Ammon's horn (tissue), 1 donor: Measurements from ENCODE around the gene GPR35.
A peak's percentile ranks its signal among the peaks of the same experiment; 100 is the strongest.

Experiments used
- DNase-seq: peaks from one replicate; pipeline ENCODE4 v3.0.0-alpha.2; 2016; ENCODE audit warnings: low spot score

The GPR35 gene

GRCh38 chr2:240624011-240624949 is 1.0 kb upstream of the GPR35 start:
- DNase-seq, result no peak

DNA sequence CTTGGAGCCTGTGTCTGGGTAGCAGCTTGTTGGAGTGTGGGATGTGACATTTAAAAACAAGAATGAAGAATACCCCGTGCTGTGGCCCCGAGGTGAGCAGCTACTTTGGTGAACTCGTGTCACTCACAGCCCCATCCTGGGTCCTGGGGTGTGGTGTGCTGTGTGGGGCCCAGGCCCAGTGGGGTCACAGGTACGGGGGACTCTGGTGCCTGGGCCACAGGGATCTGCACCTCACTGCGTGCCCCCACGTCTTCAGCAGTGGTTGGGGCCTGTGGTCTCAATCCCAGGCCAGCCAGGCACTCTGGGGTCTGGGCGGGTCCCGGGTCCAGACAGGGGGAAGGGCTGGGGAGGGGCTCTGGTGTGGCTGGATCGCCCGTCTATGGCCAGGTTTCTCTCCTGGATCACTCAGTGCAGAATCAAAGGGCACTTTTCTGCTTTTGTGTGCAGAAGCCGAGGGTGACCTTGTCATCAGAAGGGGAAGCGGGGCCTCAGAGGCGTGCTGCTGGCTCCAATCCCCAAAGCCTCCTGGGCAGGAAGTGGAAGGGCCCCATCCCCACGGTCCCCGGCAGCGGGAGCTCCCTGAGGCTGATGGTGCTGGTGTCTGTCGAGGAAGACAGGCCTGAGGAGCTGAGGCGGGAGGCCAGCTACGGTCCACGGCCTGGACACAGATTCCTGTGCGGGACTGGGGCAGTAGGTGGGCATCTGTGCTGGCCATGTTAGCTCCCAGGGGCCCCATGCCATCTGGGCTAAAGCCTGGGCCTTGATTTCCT is 1.4 kb downstream of the GPR35 start:
- peak; percentile 43 for DNase-seq

GRCh38 chr2:240627736-240628506 is 2.6 kb downstream of the GPR35 start:
- DNase-seq, result no peak

DNA sequence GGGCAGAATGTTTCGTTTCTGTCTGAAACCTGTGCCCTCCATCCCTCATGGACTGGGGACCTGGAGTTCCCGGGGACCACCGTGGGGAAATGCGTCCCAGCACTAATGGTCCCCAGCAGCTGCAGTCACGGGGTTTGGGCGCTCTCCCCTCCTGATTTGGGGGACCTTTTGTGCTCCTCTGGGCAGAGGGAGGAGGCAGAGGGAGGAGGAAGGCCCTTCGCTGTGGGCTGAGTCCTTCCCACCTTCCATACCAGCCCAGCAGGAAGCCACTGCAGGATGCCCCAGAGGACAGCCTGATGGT is 3.2 kb downstream of the GPR35 start:
- DNase-seq, result no peak

DNA sequence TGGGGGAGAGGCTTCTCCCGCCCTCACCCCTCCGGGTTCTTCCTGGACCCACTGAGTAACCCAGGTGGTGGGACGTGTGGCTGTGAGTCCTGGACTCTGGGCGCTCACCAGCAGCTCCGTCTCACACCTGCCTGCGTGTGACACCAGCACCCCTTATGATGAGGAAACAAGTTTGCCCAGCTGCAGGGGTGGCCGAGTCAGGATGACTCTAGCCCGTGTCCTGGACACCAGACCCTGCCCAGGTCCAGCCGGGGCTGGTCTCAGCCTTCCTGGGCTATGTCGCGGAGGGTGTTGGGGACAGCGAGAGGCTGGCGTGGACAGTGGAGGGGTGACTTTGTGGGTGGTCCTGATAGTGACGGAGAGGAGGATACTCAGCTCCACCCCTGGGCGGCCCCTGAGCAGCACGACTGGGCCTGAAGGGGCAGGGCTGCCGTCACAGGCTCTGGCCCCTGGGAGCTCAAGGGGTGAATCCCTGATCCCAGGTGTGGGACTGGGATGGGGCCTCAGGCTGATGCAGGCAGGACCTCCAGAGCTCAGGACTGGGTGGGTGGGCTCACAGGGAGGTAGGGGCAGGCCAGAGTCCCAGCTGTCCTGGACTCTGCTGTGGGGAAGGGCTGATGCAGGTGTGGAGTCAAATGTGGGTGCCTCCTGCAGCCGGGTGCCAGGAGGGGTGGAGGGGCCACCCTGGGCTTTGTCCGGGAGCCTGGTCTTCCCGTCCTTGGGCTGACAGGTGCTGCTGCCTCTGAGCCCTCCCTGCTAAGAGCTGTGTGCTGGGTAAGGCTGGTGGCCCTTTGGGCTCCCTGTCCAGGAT is 3.7 kb downstream of the GPR35 start:
- DNase-seq, result no peak

GRCh38 chr2:240629619-240629967 is 4.3 kb downstream of the GPR35 start:
- DNase-seq, result no peak

GRCh38 chr2:240629968-240630770 is 4.9 kb downstream of the GPR35 start:
- no peak for DNase-seq

- DNase-seq, result no peak
These were observed 5.7 kb downstream of the GPR35 start for GRCh38 chr2:240630771-240631547.

DNA sequence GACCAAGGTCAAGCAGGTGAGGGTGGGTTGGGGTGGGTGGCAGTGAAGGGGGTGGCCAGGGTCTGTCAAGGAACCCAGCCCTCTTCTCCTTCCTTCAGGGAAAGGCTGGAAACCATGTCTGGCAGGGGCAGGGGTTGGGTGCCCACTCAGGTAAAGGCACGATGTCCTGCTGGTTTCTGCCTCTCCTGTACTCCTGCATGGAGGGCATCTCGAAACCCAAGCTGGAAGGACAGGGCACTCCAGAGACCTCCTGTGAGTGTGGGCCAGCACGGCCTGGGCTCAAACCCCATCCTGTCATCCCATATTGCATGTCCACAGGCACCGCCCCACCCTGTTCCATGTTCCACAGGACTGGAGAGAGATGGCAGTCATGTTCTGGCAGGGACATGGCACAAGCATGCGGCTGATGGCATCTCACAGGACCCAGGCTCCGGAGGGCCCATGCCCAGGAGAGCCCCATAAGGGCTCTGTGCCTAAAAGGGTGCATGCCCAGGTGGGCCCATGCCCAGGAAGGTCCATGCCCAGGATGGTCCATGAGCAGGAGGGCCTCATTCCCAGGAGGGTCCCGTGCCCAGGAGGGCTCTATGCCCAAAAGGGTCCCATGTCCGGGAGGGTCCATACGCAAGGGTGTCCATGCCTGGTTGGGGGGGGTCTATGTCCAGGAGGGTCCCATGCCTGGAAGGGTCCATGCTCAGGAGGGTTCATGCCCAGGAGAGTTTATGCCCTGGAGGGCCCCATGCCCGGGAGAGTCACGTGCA is 6.4 kb downstream of the GPR35 start:
- no peak for DNase-seq

- no peak for DNase-seq
These were observed 7.0 kb downstream of the GPR35 start for GRCh38 chr2:240632306-240632721.

GRCh38 chr2:240635121-240635997 is 10.1 kb downstream of the GPR35 start:
- no peak for DNase-seq

GRCh38 chr2:240635998-240636547 is 10.8 kb downstream of the GPR35 start:
- DNase-seq, result no peak

DNA sequence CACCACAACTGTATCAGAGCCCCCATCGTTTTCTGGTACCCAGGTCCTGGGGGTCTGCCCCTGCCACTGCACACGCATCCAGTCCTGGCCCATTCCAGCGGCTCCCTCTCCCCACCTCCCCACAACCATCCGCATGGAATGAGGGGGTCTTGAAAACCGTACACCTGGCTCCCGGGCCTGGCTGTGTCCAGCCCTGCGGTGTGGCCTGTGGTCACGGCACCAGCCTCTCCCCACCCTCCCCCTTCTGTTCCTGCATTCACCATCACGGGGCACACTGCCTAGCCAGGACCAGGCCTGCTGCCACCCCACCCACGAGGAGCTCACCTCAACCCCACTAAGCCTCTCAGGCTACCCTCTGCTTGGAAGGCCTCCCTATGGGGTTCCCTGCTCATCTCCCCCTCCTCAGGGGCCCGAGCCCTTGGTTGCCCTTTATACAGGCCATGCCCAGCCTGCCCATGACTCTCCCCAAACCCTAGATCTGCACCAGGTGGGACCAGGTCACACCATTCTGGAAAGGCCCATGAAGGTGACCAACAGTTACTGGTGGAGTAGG is 11.4 kb downstream of the GPR35 start:
- DNase-seq, result no peak

DNA sequence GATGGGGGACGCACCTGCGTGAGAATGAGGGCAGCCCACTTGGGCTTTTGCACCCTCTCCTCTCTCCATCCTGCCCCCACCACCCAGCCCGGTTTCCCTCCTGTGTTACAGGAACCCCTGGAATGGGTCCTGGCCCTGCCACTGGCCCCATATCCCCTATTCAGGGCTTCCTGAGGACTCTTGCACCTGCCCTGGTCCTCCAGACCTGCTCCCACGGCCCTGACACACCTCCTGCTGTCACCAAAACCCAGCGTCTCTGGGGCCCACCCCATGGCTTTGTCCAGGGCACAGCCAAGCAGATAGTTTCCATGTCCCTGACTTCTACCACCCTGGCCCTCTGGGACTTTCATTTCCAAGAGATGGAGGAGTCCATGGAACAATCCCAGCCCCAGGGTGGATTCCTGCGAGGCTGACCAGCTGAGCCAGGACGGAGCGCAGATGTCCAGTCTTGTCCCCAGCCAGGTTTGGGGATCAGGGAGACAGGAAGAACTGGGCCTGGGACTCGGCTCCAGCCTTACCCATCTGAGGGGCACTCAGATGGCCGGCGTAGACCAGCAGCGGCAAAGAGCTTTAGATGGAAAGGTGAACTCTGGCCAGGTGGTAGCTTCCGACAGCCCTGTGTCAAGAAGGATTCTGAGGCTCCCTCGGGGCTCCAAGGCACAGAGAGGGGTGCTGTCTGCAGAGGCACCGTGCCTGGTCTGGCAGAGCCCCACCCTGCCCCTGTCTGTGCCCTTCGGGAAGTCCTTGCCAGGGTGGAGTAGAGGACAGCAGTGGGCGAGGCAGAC is 12.0 kb downstream of the GPR35 start:
- no peak for DNase-seq

DNA sequence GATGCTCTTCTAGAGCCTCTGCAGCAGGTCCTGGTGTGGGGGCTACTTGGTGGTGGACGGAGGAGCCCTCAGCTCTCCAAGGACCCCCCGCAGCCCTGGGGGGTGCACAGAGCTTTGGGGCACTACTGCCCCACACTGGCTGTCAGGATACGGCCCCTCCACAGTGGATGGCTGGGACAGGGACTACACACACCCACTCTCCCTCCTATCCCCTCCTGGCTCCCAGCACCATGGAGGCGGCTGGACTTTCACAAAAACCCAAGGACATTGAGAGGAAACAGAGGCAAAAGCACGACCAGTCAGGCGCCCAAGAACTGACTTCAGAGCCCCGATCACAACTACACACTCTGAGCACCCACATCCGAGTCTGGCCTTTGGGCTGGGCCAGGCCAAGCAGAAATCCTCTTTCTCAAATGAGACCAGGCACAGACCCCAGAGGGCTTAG is 12.6 kb downstream of the GPR35 start:
- DNase-seq, result no peak

- peak; percentile 35 for DNase-seq
These were observed 13.4 kb downstream of the GPR35 start for GRCh38 chr2:240638512-240639160.
